Endothelial cell of umbilical vein (primary cell): ENCODE measurements around the gene ADAMTSL3. TPM values are rescaled to one million over a fixed set of nuclear protein-coding genes. Genes with fewer than 3 reads are reported as not detected.
A peak's percentile ranks its signal among the peaks of the same experiment; 100 is the strongest.
"Not testable (repeated sequence)": the region's sequence is repeated elsewhere in the genome, so short reads cannot be mapped to it uniquely, and the experiment has no call there.

Experiments used
- BruUV-seq: library from RNA; stranded (reverse); fragments of 400-500 nt; replicated peaks from 2 replicates; lab custom pipeline; 2021; lab: Mats Ljungman, UMichigan
- CTCF ChIA-PET: fragments of 300-600, 350-600 bp; sonication (Branson Sonifier 250); formaldehyde crosslinking; loops from one replicate; lab custom pipeline; 2021; ENCODE audit warnings: antibody characterized with exemption, inconsistent platforms; lab: Charles Lee
- POLR2A ChIA-PET: fragments of 300-600, 350-600 bp; sonication (Branson Sonifier 250); formaldehyde crosslinking; loops from one replicate; lab custom pipeline; 2021; ENCODE audit warnings: antibody characterized with exemption, inconsistent platforms; lab: Charles Lee
- DNase-seq: peaks from one replicate; pipeline ENCODE4 v3.0.0-alpha.2; 2011; ENCODE audit warnings: low read depth, low spot score
- FAIRE-seq: peaks from 2 replicates; lab custom pipeline; 2011; peaks lifted over from hg19 to GRCh38; lab: Jason Lieb, UNC
- H2AFZ ChIP-seq: 2 replicates; pipeline ENCODE4 v1.6.0; 2012; ENCODE audit warnings: low read depth, low read length, control low read depth, inconsistent platforms
- H3K27ac ChIP-seq: 2 replicates; pipeline ENCODE4 v1.5.1; 2011; ENCODE audit warnings: low read depth, mild to moderate bottlenecking, control low read depth, low read length, moderate library complexity; ENCODE audit not compliant: insufficient read depth
- H3K27me3 ChIP-seq, 2 experiments: 2 replicates each; pipeline versions ENCODE4 v1.6.0 to v1.6.1; 2011; ENCODE audit warnings: low read length in 2 of 2, mixed read lengths in 1 of 2; ENCODE audit not compliant: control insufficient read depth in 2 of 2, insufficient read depth in 2 of 2
- H3K36me3 ChIP-seq, 2 experiments: 2 replicates in 1 of 2; 3 replicates in 1 of 2; pipeline ENCODE4 v1.5.1; 2011; ENCODE audit warnings: low read length in 2 of 2, mild to moderate bottlenecking in 1 of 2, moderate library complexity in 1 of 2; ENCODE audit not compliant: control insufficient read depth in 2 of 2, insufficient read depth in 2 of 2; ENCODE audit errors: extremely low read depth in 1 of 2
- H3K4me1 ChIP-seq: 3 replicates; pipeline ENCODE4 v1.5.1; 2011; ENCODE audit warnings: mild to moderate bottlenecking, low read length; ENCODE audit not compliant: control insufficient read depth, insufficient read depth; ENCODE audit errors: extremely low read depth
- H3K4me2 ChIP-seq: 2 replicates; pipeline ENCODE4 v1.6.1; 2011; ENCODE audit warnings: low read length, control low read depth, mixed read lengths; ENCODE audit not compliant: insufficient read depth
- H3K4me3 ChIP-seq, 3 experiments: fragments of 200-600 bp in 1 of 3; sonication (generic), shearing (Covaris generic) in 1 of 3; replicated peaks in 1 of 3; 2 replicates each; pipeline ENCODE4 v1.5.1; 2011 to 2016; ENCODE audit warnings: control low read depth in 3 of 3, low read length in 3 of 3, mild to moderate bottlenecking in 2 of 3, inconsistent platforms in 1 of 3, low read depth in 1 of 3, moderate library complexity in 1 of 3; ENCODE audit not compliant: insufficient read depth in 1 of 3
- H3K79me2 ChIP-seq: 2 replicates; pipeline ENCODE4 v1.6.0; 2012; ENCODE audit warnings: low read length, inconsistent platforms; ENCODE audit not compliant: control insufficient read depth, insufficient read depth
- H3K9ac ChIP-seq: replicated peaks from 2 replicates; pipeline ENCODE3; 2011; ENCODE audit warnings: low read length, control low read depth; ENCODE audit not compliant: insufficient read depth; ENCODE audit errors: extremely low read depth
- H3K9me1 ChIP-seq: replicated peaks from 3 replicates; pipeline ENCODE4 v1.6.0; 2011; ENCODE audit warnings: mild to moderate bottlenecking, low read length; ENCODE audit not compliant: control insufficient read depth, insufficient read depth; ENCODE audit errors: extremely low read depth
- H3K9me3 ChIP-seq: replicated peaks from 2 replicates; pipeline ENCODE4 v1.5.1; 2012; ENCODE audit warnings: low read length, inconsistent platforms; ENCODE audit not compliant: control insufficient read depth, insufficient read depth
- H4K20me1 ChIP-seq: replicated peaks from 2 replicates; pipeline ENCODE3; 2011; ENCODE audit warnings: mild to moderate bottlenecking, low read length; ENCODE audit not compliant: control insufficient read depth, insufficient read depth; ENCODE audit errors: extremely low read depth
- EZH2 ChIP-seq: IDR thresholded peaks from 2 replicates; pipeline ENCODE4 v1.6.1; 2012; ENCODE audit warnings: borderline replicate concordance, low read depth, mild to moderate bottlenecking, moderate library complexity, low read length, inconsistent platforms; ENCODE audit not compliant: severe bottlenecking
- FOS ChIP-seq: IDR thresholded peaks from 2 replicates; pipeline ENCODE4 v1.6.1; 2011; ENCODE audit warnings: mild to moderate bottlenecking, low read length, moderate library complexity, borderline replicate concordance; ENCODE audit not compliant: insufficient read depth
- GATA2 ChIP-seq: IDR thresholded peaks from 2 replicates; pipeline ENCODE4 v1.7.0; 2011; ENCODE audit warnings: low read depth, mild to moderate bottlenecking, moderate library complexity, mixed read lengths, low read length; ENCODE audit not compliant: insufficient read length, insufficient read depth
- JUN ChIP-seq: IDR thresholded peaks from 2 replicates; pipeline ENCODE4 v1.6.1; 2011; ENCODE audit warnings: borderline replicate concordance, low read depth; ENCODE audit not compliant: insufficient read length, insufficient read depth
- MYC ChIP-seq: IDR thresholded peaks from one replicate; pipeline ENCODE4 v1.6.1; 2011; ENCODE audit warnings: mild to moderate bottlenecking, low read depth, low read length
- POLR2A ChIP-seq: IDR thresholded peaks from 2 replicates; pipeline ENCODE4 v1.6.1; 2012; ENCODE audit warnings: low read depth, mild to moderate bottlenecking, control low read depth, low read length
- POLR2AphosphoS5 ChIP-seq: IDR thresholded peaks from 2 replicates; pipeline ENCODE4 v1.6.1; 2012; ENCODE audit warnings: low read depth, mild to moderate bottlenecking, control low read depth, low read length, moderate library complexity; ENCODE audit not compliant: insufficient read depth
- dilution Hi-C: fragments of 300-500 bp; cut with MboI; formaldehyde crosslinking; loops from one replicate; pipeline ENCODE4 v1.15.0; 2019; ENCODE audit warnings: low sequenced_read_pairs; ENCODE audit not compliant: extremely low pct_ligation_motif_present
- intact Hi-C: fragments of 100-400 bp; cut with micrococcal nuclease; formaldehyde crosslinking; loops from one replicate; pipeline ENCODE4 v1.10.0; 2022
- polyA plus RNA-seq, 4 experiments: library from polyadenylated mRNA; depleted of rRNA in 3 of 4; stranded (reverse) in 3 of 4; unstranded in 1 of 4; fragments of >200 nt; gene quantifications; 2 replicates each; pipeline versions ENCODE4 v1.2.1 to v1.2.3, GENCODE V29; 2011 to 2012; ENCODE audit warnings: missing spikeins in 1 of 4
- total RNA-seq: library from RNA; stranded (reverse); gene quantifications from 2 replicates; pipeline ENCODE4 v1.2.3, GENCODE V29; 2021
- TF ChIP-seq, protein P1 (sequence below): IDR thresholded peaks from 2 replicates; pipeline ENCODE4 v1.6.1; 2011; ENCODE audit not compliant: insufficient read depth, insufficient read length
- TF ChIP-seq, protein P2 (sequence below), 2 donors: IDR thresholded peaks; 1 replicate in 1 of 2; 2 replicates in 1 of 2; pipeline ENCODE4 v1.5.1; 2011; ENCODE audit warnings: low read length in 2 of 2, mild to moderate bottlenecking in 2 of 2, moderate library complexity in 2 of 2, control low read depth in 1 of 2, inconsistent platforms in 1 of 2, low read depth in 1 of 2; ENCODE audit not compliant: insufficient read depth in 1 of 2; ENCODE audit errors: extremely low read depth in 1 of 2

ADAMTSL3 gene
- total and polyA plus RNA-seq, 2 donors (not counting 3 experiments of a cell fraction or from before 2014, with no cell fraction given): not detected

DNA sequence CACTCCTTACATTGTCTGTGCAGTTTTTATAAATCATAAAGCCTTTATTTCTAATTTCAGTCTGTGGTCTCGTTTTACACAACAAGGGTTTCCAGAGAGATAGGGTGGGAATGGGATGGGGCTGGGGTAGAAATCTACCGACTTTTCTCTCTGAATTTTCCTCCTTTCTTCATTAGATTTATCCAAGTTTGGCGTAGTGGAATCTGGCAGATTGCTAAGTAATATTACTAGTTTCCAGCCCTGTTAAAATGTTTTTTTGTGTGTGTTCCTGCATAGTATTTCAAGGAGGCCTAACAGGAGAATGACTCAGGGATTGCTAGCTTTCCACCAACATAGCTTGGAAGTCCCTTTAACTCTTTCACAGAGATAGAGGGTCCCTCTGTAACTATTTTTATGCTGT lies 396.2 kb downstream of the ADAMTSL3 start:
- Histone ChIP-seq H2AFZ (no peak overlapping the region), H3K9me3 (no peaks in the 10 kb centered on the region), H3K27me3 (no peaks in the 10 kb centered on the region), H3K36me3 (no peaks in the 10 kb centered on the region), H3K27ac (no peak overlapping the region), H3K9ac (no peak overlapping the region), H3K9me1 (no peaks in the 10 kb centered on the region), H4K20me1 (no peaks in the 10 kb centered on the region), H3K4me1 (no peaks in the 10 kb centered on the region), H3K79me2 (no peaks in the 10 kb centered on the region), H3K4me2 (no peak overlapping the region), H3K4me3 (no peak overlapping the region)
- ChIA-PET CTCF (no interaction called here), POLR2A (no interaction called here)
- intact Hi-C loops (no loop called here), dilution Hi-C loops (no loop called here)
- TF ChIP-seq GATA2 (no peak), POLR2AphosphoS5 (no peak), MYC (no peak), FOS (no peak), EZH2 (no peak), JUN (no peak), POLR2A (no peak)
- TF ChIP-seq, protein P1, sequence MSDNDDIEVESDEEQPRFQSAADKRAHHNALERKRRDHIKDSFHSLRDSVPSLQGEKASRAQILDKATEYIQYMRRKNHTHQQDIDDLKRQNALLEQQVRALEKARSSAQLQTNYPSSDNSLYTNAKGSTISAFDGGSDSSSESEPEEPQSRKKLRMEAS: no peak
- TF ChIP-seq, protein P2, sequence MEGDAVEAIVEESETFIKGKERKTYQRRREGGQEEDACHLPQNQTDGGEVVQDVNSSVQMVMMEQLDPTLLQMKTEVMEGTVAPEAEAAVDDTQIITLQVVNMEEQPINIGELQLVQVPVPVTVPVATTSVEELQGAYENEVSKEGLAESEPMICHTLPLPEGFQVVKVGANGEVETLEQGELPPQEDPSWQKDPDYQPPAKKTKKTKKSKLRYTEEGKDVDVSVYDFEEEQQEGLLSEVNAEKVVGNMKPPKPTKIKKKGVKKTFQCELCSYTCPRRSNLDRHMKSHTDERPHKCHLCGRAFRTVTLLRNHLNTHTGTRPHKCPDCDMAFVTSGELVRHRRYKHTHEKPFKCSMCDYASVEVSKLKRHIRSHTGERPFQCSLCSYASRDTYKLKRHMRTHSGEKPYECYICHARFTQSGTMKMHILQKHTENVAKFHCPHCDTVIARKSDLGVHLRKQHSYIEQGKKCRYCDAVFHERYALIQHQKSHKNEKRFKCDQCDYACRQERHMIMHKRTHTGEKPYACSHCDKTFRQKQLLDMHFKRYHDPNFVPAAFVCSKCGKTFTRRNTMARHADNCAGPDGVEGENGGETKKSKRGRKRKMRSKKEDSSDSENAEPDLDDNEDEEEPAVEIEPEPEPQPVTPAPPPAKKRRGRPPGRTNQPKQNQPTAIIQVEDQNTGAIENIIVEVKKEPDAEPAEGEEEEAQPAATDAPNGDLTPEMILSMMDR (IDR thresholded peaks at IDR 0.05; ENCODE audit: extremely low read depth in 1 of 2, insufficient read depth in 1 of 2, low read depth in 1 of 2, low read length in 2 of 2): no peak
- FAIRE-seq (no peak), DNase-seq (no peak)
- BruUV-seq: no TSS peak

- H4K20me1 ChIP-seq, POLR2A ChIA-PET, H3K9me1 ChIP-seq, H3K27ac ChIP-seq, H3K79me2 ChIP-seq, intact Hi-C loops, H3K27me3 ChIP-seq, CTCF ChIA-PET, FAIRE-seq, H3K9ac ChIP-seq, H3K4me3 ChIP-seq, BruUV-seq, H3K36me3 ChIP-seq, dilution Hi-C loops, H3K9me3 ChIP-seq, H3K4me1 ChIP-seq, DNase-seq, H2AFZ ChIP-seq, H3K4me2 ChIP-seq: not testable (repeated sequence)
These were observed 397.2 kb downstream of the ADAMTSL3 start for GRCh38 chr15:84051146-84051545.

- FAIRE-seq: peak; percentile 67
- CTCF ChIA-PET, BruUV-seq, H3K79me2 ChIP-seq, dilution Hi-C loops, H2AFZ ChIP-seq, H3K27ac ChIP-seq, H3K9me1 ChIP-seq, H3K36me3 ChIP-seq, intact Hi-C loops, DNase-seq, POLR2A ChIA-PET, H3K4me3 ChIP-seq, H3K9ac ChIP-seq, H3K27me3 ChIP-seq, H3K4me2 ChIP-seq, H3K9me3 ChIP-seq, H3K4me1 ChIP-seq, H4K20me1 ChIP-seq: not testable (repeated sequence)
These were observed 400.6 kb downstream of the ADAMTSL3 start for GRCh38 chr15:84054544-84054943.
